HepG2 (cell line): ENCODE results near the gene MAGEC2. TPM values are rescaled to one million over a fixed set of nuclear protein-coding genes. Genes with fewer than 3 reads are reported as not detected.

Experiments used
- ATAC-seq: fragments of 200-7000 bp; cut with Tn5 transposase; 3 replicates; pipeline ENCODE4 v1.9.1; 2020; ENCODE audit warnings: mild to moderate bottlenecking, moderate library complexity
- BruUV-seq: library from RNA; stranded (reverse); fragments of 400-500 nt; replicated peaks from 2 replicates; lab custom pipeline; 2021; lab: Mats Ljungman, UMichigan
- CTCF ChIA-PET: fragments of 300-600 bp; formaldehyde crosslinking; extraction: SDS; loops from one replicate; lab custom pipeline; 2021; ENCODE audit warnings: low total read pairs, inconsistent platforms, low intra/inter-chr PET ratio; lab: Yijun Ruan, JAX
- POLR2A ChIA-PET: fragments of 350-600 bp; sonication (Branson Sonifier 250); formaldehyde crosslinking; loops from one replicate; lab custom pipeline; 2020; ENCODE audit warnings: antibody characterized with exemption, inconsistent platforms; lab: Yijun Ruan, JAX
- DNase-seq: peaks from one replicate; pipeline ENCODE4 v3.0.0-alpha.2; 2015; ENCODE audit warnings: low spot score
- FAIRE-seq: peaks from 3 replicates; lab custom pipeline; 2011; peaks lifted over from hg19 to GRCh38; lab: Jason Lieb, UNC
- H2AFZ ChIP-seq: one replicate; pipeline ENCODE4 v1.6.1; 2011; ENCODE audit warnings: low read length, inconsistent platforms
- H3K27ac ChIP-seq: fragments of 300-600 bp; 3 replicates; pipeline ENCODE4 v1.8.0; 2011; ENCODE audit warnings: mixed run types, mild to moderate bottlenecking, mixed read lengths, low read length, inconsistent platforms; ENCODE audit not compliant: insufficient read depth; ENCODE audit errors: extremely low read length
- H3K27me3 ChIP-seq, 2 experiments: fragments of 200-600 bp in 1 of 2; 2 replicates in 1 of 2; 3 replicates in 1 of 2; pipeline versions ENCODE4 v1.6.0 to v1.8.0; 2011; ENCODE audit warnings: low read length in 2 of 2, mild to moderate bottlenecking in 2 of 2, moderate library complexity in 2 of 2, inconsistent platforms in 1 of 2; ENCODE audit not compliant: insufficient read depth in 2 of 2, control insufficient read depth in 1 of 2
- H3K36me3 ChIP-seq, 2 experiments: fragments of 200-600 bp in 1 of 2; replicated peaks in 1 of 2; 2 replicates in 1 of 2; 3 replicates in 1 of 2; pipeline versions ENCODE4 v1.5.1 to v1.8.0; 2011; ENCODE audit warnings: low read length in 2 of 2, inconsistent platforms in 1 of 2; ENCODE audit not compliant: insufficient read depth in 2 of 2, control insufficient read depth in 1 of 2
- H3K4me1 ChIP-seq: 2 replicates; pipeline ENCODE4 v1.5.1; 2012; ENCODE audit warnings: low read length, inconsistent platforms; ENCODE audit not compliant: insufficient read depth
- H3K4me2 ChIP-seq: 2 replicates; pipeline ENCODE4 v1.6.0; 2011; ENCODE audit warnings: low read depth, low read length, inconsistent platforms
- H3K4me3 ChIP-seq, 3 experiments: fragments of 200-600 bp in 1 of 3; sonication (generic), shearing (Covaris generic) in 1 of 3; replicated peaks in 1 of 3; 2 replicates each; pipeline ENCODE4 v1.5.1; 2011 to 2016; ENCODE audit warnings: low read length in 3 of 3, inconsistent platforms in 2 of 3, low read depth in 2 of 3, mild to moderate bottlenecking in 2 of 3, control low read depth in 1 of 3, mixed read lengths in 1 of 3; ENCODE audit not compliant: insufficient read depth in 1 of 3
- H3K79me2 ChIP-seq: one replicate; pipeline ENCODE4 v1.6.1; 2011; ENCODE audit warnings: low read length, inconsistent platforms; ENCODE audit not compliant: insufficient read depth
- H3K9ac ChIP-seq: 2 replicates; pipeline ENCODE4 v1.6.0; 2011; ENCODE audit warnings: mild to moderate bottlenecking, low read depth, low read length, inconsistent platforms; ENCODE audit not compliant: insufficient read depth
- H3K9me3 ChIP-seq: 2 replicates; pipeline ENCODE4 v1.5.1; 2012; ENCODE audit warnings: mild to moderate bottlenecking, low read length
- H4K20me1 ChIP-seq: 2 replicates; pipeline ENCODE4 v1.6.0; 2011; ENCODE audit warnings: inconsistent platforms, mild to moderate bottlenecking, low read length, moderate library complexity; ENCODE audit not compliant: insufficient read depth
- RFX1 ChIP-seq: fragments of 450-650 bp; IDR thresholded peaks from 2 replicates; pipeline ENCODE4 v1.6.1; 2017
- TEAD2 ChIP-seq: sonication (generic); formaldehyde crosslinking; IDR thresholded peaks from 2 replicates; pipeline ENCODE4 v1.9.0; 2021; ENCODE audit warnings: missing genetic modification reagents
- ZKSCAN1 ChIP-seq: fragments of 150-350 bp; IDR thresholded peaks from 2 replicates; pipeline ENCODE4 v1.6.1; 2014; ENCODE audit warnings: low read length
- ZNF547 ChIP-seq: sonication (generic); formaldehyde crosslinking; IDR thresholded peaks from 2 replicates; pipeline ENCODE4 v1.5.1; 2020; ENCODE audit warnings: mild to moderate bottlenecking, missing genetic modification reagents
- ZNF775 ChIP-seq: sonication (generic); formaldehyde crosslinking; IDR thresholded peaks from 2 replicates; pipeline ENCODE4 v1.4.0; 2020; ENCODE audit warnings: missing genetic modification reagents, mild to moderate bottlenecking, moderate library complexity, borderline replicate concordance
- WGBS: methylation state at CpG from one replicate; pipeline ENCODE4 v1.1.6; 2017; ENCODE audit warnings: low lambda C conversion rate; 5-methylcytosine and 5-hydroxymethylcytosine counted together
- in situ Hi-C: cut with HindIII; loops from 2 replicates; pipeline ENCODE4 v1.10.0; 2017; ENCODE audit warnings: low pct_unique_long_range_greater_than_20kb; ENCODE audit not compliant: extremely low pct_ligation_motif_present
- intact Hi-C: fragments of 100-400 bp; cut with micrococcal nuclease; formaldehyde crosslinking; loops from one replicate; pipeline ENCODE4 v1.10.0; 2022; ENCODE audit not compliant: unreplicated experiment
- polyA plus RNA-seq, 8 experiments: library from polyadenylated mRNA; depleted of rRNA in 3 of 8; stranded (reverse) in 7 of 8; unstranded in 1 of 8; fragments of >200 nt; fragmentation: Illumina TruSeq in 4 of 8; extraction: Trizol in 4 of 8; gene quantifications; 2 replicates each; pipeline versions ENCODE4 v1.2.1 to v1.2.3, GENCODE V29; 2011 to 2016; ENCODE audit warnings: low read depth in 4 of 8, missing spikeins in 1 of 8, mixed read lengths in 1 of 8; ENCODE audit not compliant: insufficient read depth in 1 of 8
- total RNA-seq, 5 experiments: library from RNA; depleted of rRNA; stranded (reverse); fragments of >200 nt; fragmentation: Illumina TruSeq; extraction: Trizol; gene quantifications; 2 replicates each; pipeline ENCODE4 v1.2.3, GENCODE V29; 2016; ENCODE audit warnings: low read depth in 1 of 5
- TF ChIP-seq, protein P1 (sequence below): sonication (generic); formaldehyde crosslinking; conservative IDR thresholded peaks from 2 replicates; pipeline ENCODE4 v1.4.0; 2020; ENCODE audit warnings: missing genetic modification reagents
- TF ChIP-seq, protein P2 (sequence below): sonication (generic); formaldehyde crosslinking; IDR thresholded peaks from 2 replicates; pipeline ENCODE4 v1.8.1; 2023; ENCODE audit warnings: missing genetic modification reagents, inconsistent platforms, borderline replicate concordance
- TF ChIP-seq, protein P3 (sequence below): sonication (generic); formaldehyde crosslinking; IDR thresholded peaks from 2 replicates; pipeline ENCODE4 v1.5.0; 2020; ENCODE audit warnings: mild to moderate bottlenecking, missing genetic modification reagents, borderline replicate concordance
- TF ChIP-seq, protein P4 (sequence below): sonication (generic); formaldehyde crosslinking; IDR thresholded peaks from 2 replicates; pipeline ENCODE4 v1.8.1; 2023; ENCODE audit warnings: missing genetic modification reagents, mild to moderate bottlenecking, borderline replicate concordance

The MAGEC2 gene
- total and polyA plus RNA-seq, 2 of the 13 experiments (the other 11 are each of a cell fraction or from before 2014, with no cell fraction given), result not detected

DNA sequence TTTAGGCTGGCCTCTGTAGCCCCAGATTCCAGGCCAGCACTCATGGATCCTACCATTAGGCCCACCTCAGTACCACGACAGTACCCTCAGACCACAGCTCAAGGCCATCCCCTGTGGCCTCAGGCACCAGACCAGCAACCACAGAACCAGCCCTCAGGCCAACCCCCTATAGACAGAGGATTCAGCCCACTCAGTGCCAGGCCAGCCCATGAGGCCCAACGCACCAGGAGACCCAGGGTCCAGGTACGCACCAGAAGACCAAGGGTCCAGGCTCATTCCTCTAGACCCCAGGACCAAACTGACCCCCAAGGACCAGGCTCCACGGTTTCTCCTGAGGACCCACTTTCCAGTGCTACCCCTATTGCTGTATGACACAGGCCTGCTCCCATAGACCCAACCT is 39.5 kb upstream of the MAGEC2 start:
- POLR2A ChIA-PET, result no interaction called here
- Histone ChIP-seq H3K4me2 (no peak overlapping the region), H3K4me1 (no peaks in the 10 kb centered on the region), H3K27ac (no peak overlapping the region), H3K79me2 (no peaks in the 10 kb centered on the region), H3K36me3 (no peaks in the 10 kb centered on the region), H3K9me3 (peaks cover 35% of the 10 kb centered on the region), H4K20me1 (no peaks in the 10 kb centered on the region), H3K27me3 (no peaks in the 10 kb centered on the region), H3K4me3 (no peak overlapping the region), H2AFZ (no peak overlapping the region), H3K9ac (no peak overlapping the region)
- FAIRE-seq (no peak), DNase-seq (no peak), ATAC-seq (no peak)
- WGBS, result no CpG with 5 or more reads among the region's 4 CpGs
- no TSS peak for BruUV-seq
- intact Hi-C loops, result no loop called here
- in situ Hi-C loops, result no loop called here
- CTCF ChIA-PET, result no interaction called here
- TF ChIP-seq, protein P1, sequence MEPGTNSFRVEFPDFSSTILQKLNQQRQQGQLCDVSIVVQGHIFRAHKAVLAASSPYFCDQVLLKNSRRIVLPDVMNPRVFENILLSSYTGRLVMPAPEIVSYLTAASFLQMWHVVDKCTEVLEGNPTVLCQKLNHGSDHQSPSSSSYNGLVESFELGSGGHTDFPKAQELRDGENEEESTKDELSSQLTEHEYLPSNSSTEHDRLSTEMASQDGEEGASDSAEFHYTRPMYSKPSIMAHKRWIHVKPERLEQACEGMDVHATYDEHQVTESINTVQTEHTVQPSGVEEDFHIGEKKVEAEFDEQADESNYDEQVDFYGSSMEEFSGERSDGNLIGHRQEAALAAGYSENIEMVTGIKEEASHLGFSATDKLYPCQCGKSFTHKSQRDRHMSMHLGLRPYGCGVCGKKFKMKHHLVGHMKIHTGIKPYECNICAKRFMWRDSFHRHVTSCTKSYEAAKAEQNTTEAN (CRISPR knock-in tag), result no peak
- TF ChIP-seq, protein P2, sequence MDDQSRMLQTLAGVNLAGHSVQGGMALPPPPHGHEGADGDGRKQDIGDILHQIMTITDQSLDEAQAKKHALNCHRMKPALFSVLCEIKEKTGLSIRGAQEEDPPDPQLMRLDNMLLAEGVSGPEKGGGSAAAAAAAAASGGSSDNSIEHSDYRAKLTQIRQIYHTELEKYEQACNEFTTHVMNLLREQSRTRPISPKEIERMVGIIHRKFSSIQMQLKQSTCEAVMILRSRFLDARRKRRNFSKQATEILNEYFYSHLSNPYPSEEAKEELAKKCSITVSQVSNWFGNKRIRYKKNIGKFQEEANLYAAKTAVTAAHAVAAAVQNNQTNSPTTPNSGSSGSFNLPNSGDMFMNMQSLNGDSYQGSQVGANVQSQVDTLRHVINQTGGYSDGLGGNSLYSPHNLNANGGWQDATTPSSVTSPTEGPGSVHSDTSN (CRISPR knock-in tag), result no peak
- no peak for TF ChIP-seq RFX1
- TF ChIP-seq, protein P3, sequence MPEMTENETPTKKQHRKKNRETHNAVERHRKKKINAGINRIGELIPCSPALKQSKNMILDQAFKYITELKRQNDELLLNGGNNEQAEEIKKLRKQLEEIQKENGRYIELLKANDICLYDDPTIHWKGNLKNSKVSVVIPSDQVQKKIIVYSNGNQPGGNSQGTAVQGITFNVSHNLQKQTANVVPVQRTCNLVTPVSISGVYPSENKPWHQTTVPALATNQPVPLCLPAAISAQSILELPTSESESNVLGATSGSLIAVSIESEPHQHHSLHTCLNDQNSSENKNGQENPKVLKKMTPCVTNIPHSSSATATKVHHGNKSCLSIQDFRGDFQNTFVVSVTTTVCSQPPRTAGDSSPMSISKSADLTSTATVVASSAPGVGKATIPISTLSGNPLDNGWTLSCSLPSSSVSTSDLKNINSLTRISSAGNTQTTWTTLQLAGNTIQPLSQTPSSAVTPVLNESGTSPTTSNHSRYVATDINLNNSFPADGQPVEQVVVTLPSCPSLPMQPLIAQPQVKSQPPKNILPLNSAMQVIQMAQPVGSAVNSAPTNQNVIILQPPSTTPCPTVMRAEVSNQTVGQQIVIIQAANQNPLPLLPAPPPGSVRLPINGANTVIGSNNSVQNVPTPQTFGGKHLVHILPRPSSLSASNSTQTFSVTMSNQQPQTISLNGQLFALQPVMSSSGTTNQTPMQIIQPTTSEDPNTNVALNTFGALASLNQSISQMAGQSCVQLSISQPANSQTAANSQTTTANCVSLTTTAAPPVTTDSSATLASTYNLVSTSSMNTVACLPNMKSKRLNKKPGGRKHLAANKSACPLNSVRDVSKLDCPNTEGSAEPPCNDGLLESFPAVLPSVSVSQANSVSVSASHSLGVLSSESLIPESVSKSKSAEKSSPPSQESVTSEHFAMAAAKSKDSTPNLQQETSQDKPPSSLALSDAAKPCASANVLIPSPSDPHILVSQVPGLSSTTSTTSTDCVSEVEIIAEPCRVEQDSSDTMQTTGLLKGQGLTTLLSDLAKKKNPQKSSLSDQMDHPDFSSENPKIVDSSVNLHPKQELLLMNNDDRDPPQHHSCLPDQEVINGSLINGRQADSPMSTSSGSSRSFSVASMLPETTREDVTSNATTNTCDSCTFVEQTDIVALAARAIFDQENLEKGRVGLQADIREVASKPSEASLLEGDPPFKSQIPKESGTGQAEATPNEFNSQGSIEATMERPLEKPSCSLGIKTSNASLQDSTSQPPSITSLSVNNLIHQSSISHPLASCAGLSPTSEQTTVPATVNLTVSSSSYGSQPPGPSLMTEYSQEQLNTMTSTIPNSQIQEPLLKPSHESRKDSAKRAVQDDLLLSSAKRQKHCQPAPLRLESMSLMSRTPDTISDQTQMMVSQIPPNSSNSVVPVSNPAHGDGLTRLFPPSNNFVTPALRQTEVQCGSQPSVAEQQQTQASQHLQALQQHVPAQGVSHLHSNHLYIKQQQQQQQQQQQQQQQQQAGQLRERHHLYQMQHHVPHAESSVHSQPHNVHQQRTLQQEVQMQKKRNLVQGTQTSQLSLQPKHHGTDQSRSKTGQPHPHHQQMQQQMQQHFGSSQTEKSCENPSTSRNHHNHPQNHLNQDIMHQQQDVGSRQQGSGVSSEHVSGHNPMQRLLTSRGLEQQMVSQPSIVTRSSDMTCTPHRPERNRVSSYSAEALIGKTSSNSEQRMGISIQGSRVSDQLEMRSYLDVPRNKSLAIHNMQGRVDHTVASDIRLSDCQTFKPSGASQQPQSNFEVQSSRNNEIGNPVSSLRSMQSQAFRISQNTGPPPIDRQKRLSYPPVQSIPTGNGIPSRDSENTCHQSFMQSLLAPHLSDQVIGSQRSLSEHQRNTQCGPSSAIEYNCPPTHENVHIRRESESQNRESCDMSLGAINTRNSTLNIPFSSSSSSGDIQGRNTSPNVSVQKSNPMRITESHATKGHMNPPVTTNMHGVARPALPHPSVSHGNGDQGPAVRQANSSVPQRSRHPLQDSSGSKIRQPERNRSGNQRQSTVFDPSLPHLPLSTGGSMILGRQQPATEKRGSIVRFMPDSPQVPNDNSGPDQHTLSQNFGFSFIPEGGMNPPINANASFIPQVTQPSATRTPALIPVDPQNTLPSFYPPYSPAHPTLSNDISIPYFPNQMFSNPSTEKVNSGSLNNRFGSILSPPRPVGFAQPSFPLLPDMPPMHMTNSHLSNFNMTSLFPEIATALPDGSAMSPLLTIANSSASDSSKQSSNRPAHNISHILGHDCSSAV (CRISPR knock-in tag), result no peak
- no peak for TF ChIP-seq ZNF775
- TF ChIP-seq, protein P4, sequence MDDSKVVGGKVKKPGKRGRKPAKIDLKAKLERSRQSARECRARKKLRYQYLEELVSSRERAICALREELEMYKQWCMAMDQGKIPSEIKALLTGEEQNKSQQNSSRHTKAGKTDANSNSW (CRISPR knock-in tag), result no peak
- TF ChIP-seq ZNF547 (CRISPR knock-in tag), result no peak
- TF ChIP-seq ZKSCAN1, result no peak
- TF ChIP-seq TEAD2, result no peak
